RWPE1 (cell line): ENCODE results near the gene BUB1.
A peak's percentile ranks its signal among the peaks of the same experiment; 100 is the strongest.

Source experiments
- CTCF ChIA-PET: fragments of 350-600 bp; sonication (Branson Sonifier 250); formaldehyde crosslinking; extraction: SDS; loops from one replicate; lab custom pipeline; 2021; lab: Yijun Ruan, JAX
- POLR2A ChIA-PET: fragments of 400-600 bp; formaldehyde crosslinking; extraction: SDS; loops from one replicate; lab custom pipeline; 2020; ENCODE audit warnings: antibody characterized with exemption; ENCODE audit not compliant: low non-redundant PET; lab: Yijun Ruan, JAX
- DNase-seq: peaks from one replicate; pipeline ENCODE4 v3.0.0; 2012; ENCODE audit warnings: low spot score
- H3K27ac ChIP-seq: fragments of 450-650 bp; 2 replicates; pipeline ENCODE4 v1.5.1; 2017
- CTCF ChIP-seq: fragments of 450-650 bp; conservative IDR thresholded peaks from 2 replicates; pipeline ENCODE4 v1.5.1; 2017; ENCODE audit warnings: low read depth, mild to moderate bottlenecking

Gene BUB1

DNA sequence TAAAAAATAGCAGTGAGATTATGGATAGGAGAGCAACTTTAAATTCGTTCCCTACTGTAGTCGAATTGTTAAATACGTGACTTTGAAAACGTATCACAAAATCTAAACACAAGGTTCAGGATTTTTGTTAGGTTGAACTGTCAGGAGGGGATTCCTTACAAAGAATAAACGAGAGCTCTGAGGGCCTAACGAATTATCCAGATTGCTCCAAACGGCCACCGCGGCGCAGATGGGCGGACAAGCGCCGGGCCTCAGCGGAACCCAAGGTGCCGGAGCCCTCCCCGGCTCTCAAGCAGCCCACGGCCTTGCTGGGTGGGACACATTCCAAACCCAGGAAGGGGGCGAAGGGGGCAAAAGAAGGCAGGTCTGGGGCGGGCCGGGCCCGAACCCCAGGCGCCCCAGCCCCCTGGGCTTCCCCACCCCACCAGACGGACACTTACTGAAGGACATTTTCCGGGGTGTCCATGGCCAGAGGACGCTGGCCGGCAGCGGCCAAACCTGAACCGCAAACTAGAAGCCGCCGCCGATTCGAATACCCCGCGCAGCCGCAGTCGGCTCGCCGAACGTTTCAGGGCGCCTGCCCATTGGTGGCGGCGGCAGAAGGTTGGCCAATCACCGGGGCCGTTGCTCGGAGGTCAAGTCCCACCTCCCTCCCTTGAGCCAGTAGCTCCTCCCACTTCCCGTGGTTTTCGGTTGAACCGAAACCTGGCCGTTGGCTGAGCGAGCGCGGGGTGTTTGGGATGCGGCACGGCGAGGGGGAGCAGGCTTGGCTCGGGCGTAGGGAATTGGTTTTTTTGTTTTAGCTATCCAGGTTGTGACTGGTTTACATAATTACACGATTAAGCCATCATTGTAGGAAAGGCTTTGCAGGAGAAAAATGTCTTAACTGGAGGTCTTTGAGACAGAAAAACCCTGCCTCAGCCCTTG, at the start of gene BUB1:
Gene BUB1 (minus strand): TSS at position 534 of the 927 bp plus-strand sequence. CDS start 68 bp downstream, at position 466.
- peak within 1 kb of the TSS; percentile 91 for H3K27ac ChIP-seq
- POLR2A ChIA-PET, result interaction anchor here (0.6 kb wide), 1 partner anchor 56 kb away, joined by 4 read pairs; no protein-coding TSS in a partner anchor
- DNase-seq, result peak; percentile 99
- no peak for TF ChIP-seq CTCF
- CTCF ChIA-PET, result interaction anchor here (0.7 to 0.9 kb wide), 2 partner anchors 70 to 172 kb away, joined by 3 read pairs; no protein-coding TSS in a partner anchor

GRCh38 chr2:110726285-110726684, 48.4 kb upstream of the BUB1 start:
- TF ChIP-seq CTCF, result no peak
- CTCF ChIA-PET, result no interaction called here
- H3K27ac ChIP-seq, result no peak overlapping the region
- POLR2A ChIA-PET, result no interaction called here
- no peak for DNase-seq

DNA sequence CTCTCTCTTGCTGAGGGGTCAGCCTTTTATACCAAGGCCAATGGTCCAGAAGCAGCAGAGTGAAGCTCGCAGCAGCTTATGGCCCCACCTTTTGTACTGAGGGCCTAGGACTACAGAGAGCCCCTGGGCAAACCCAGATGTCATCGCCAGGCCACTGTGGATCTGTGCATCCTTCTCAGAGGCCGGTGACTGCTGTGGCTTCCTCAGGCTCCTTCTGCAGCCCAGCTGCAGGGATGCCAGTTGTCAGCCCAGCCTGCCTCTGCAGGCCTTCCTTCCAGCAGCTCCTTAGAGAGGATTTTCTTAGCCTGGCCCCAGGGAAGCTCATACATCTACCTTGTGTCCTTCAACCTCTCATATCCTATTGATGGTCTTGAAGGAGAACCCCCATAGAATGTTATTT, 48.0 kb upstream of the BUB1 start:
- CTCF ChIA-PET, result no interaction called here
- POLR2A ChIA-PET, result no interaction called here
- no peak for TF ChIP-seq CTCF

GRCh38 chr2:110725370-110725769, 47.5 kb upstream of the BUB1 start:
- DNase-seq, result no peak
- ChIA-PET POLR2A (no interaction called here), CTCF (no interaction called here)
- no peak for TF ChIP-seq CTCF
- H3K27ac ChIP-seq, result no peak overlapping the region

More for the DNA sequence above, 48.0 kb upstream of the BUB1 start:
- no peak overlapping the region for H3K27ac ChIP-seq
- DNase-seq, result no peak

DNA sequence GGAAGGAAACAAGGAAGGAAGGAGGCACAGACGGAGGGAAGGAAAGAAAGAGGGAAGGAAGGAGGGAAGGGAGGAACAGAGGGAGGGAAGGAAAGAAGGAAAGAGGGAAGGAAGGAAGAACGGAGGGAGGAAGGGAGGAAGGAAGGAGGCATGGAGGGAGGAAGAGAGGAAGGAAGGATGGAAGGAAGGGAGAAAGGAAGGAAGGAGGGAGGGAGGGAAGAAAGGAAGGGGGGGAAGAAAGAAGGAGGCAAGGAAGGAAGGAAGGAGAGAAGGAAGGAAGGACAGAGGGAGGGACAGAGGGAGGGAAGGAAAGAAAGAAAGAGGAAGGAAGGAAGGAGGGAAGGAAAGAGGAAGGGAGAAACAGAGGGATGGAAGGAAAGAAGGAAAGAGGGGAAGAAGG, 47.0 kb upstream of the BUB1 start:
- no peak for DNase-seq
- CTCF ChIA-PET, result no interaction called here
- no peak for TF ChIP-seq CTCF
- no peak overlapping the region for H3K27ac ChIP-seq
- POLR2A ChIA-PET, result no interaction called here

- TF ChIP-seq CTCF, result no peak
- ChIA-PET POLR2A (no interaction called here), CTCF (no interaction called here)
- no peak overlapping the region for H3K27ac ChIP-seq
- DNase-seq, result no peak
These were observed 42.7 kb upstream of the BUB1 start for GRCh38 chr2:110720547-110720946.
